Fibroblast of upper back skin (primary cell): ENCODE results near the gene SLC16A12.

Source experiments
- DNase-seq: peaks from one replicate; pipeline ENCODE4 v3.0.0-alpha.2; 2013

SLC16A12 gene

DNA sequence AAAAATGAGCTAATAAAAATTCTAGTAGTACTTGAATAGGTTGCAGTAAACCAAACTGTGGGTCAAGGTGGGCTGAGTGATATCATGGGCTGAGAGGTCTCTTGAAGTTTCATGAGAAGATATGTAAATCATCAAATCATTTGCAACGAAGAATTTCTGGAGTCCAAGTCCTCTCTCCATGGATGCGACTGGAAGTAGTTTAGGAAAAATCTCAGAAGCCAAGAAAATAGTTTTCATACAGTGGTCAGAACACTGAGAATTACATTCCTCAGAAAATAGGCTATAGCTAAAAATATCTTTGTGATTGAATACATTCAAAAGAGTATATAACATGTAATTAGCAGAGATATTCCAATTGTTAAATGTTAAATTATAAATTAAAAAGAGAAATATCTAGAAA is 146.6 kb downstream of the SLC16A12 start:
- no peak for DNase-seq

DNA sequence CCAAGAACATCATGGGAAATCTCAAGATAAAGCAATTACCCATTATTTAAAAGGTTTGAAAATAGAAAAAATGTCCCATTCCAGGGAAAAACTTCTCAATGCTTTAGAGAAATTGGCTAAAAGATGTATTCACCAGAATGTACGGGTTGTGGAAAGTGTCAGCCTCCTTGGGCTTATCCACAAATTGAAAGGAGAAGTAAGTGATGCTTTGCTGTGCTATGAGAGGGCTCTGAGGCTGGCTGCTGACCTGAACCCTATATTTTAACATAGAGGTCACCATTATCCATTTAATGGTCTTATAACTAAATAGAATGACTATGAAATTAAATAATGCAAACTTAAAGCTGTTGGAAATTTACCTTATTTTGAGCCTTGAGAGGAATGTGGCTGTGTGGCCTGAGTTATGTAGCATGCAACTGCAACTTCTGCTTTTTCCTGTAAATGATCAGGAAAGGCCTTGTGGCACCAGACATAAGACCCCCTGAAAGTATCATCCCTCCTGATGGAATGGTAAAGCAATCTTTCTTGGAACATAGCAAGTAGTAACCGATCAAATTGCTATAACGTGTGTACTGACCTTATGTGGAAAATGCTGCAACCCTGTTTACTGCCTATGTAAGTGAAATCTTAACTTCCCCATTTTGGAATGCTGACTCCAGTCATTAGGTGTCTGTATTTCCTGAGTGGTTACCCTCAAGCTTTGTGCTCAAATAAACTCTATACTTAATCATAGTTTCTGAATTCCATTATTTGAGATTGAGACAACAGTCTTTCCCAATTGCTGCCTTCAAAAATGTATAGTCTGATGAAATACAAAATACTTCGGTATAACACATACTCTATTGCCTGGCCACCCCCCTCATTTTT is 150.7 kb downstream of the SLC16A12 start:
- peak; percentile 62 for DNase-seq

DNA sequence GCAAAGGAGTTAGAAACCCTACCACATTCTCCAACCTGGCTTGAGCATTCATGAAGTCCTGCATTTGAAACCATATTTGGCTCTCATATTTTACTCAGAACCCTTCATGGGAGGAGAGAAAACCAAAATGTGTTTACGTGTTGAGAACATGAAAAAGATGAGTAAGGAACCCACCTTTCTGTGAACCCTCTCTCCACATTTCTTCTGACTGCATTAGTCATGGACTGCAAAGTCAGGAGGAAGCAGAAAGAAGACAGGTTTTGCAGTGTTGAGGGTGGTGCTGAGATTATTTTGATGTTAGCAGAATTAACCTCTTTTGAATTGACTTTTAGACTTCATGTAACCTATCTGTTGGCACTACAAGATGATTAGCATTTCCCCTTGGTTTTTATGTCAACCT is 152.6 kb downstream of the SLC16A12 start:
- no peak for DNase-seq
